Heart left ventricle (tissue), 13 donors: ENCODE measurements around the gene FAM53B.

Source experiments
- POLR2A ChIP-seq, 2 donors: fragments of 450-650 bp; IDR thresholded peaks; one replicate each; pipeline ENCODE4 v1.6.1; 2017; ENCODE audit warnings: antibody characterized with exemption in 2 of 2, mild to moderate bottlenecking in 2 of 2, moderate library complexity in 2 of 2
- TF ChIP-seq, protein P1 (sequence below), 12 donors: fragments of 200-600 bp; sonication (generic) in 4 of 12; IDR thresholded peaks; one replicate each; pipeline versions ENCODE4 v1.5.0 to v1.8.0; 2018 to 2022; ENCODE audit warnings: antibody characterized with exemption in 12 of 12, mild to moderate bottlenecking in 5 of 12
- donor health status: ischemic (EF 13 %, LVEDD 7.1; RV severe dilation, severe dysfunction).
- donor health status: DM: no; HTN: yes; CAD: no.
- donor health status: DM: no; HTN: no; CAD: no.
- donor health status: ischemic (EF 25% LVEDD 6.9; RV normal size, moderate dysfunction).
- donor health status: ischemic (EF 25% LVEDD 5.7; RV mildly dilated, moderate dysfunction).
- donor health status: ischemic (EF 35%, LVEDD 5.7; RV mildly dilated, moderate dysfunction).
- donor health status: nonischemic (EF 11% LVEDD 7.7; RV severe dilation, severe dysfunction).
- donor health status: DM: yes; HTN: yes; CAD: no.
- donor health status: PGD.
- donor health status: ischemic (EF 29% LVEDD 5.4; RV normal size, mild dysfunction).
- donor health status: nonischemic (EF 23%, LVEDD 6.1; RV moderate dilation, normal function).

DNA sequence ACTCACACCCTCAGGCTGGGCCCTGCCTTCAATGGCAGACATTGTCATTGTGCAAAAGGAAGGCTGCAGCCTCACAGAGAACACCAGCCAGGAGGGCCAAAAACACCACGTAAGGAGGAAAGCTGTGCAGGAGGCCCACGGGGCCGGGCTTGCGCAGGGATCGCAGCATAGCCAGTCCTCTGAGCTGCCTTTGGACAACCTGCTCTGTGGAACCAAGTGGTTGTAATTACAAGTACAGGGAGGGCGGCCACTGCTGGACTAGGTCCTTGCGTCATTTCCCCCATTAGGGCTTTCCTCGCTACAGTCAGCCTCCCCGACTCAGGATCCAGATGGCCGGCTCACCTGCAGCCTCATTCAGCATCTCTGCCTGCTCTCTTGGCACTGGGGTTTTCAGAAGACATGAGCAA lies 66.9 kb downstream of the FAM53B start:
- TF ChIP-seq, protein P1, sequence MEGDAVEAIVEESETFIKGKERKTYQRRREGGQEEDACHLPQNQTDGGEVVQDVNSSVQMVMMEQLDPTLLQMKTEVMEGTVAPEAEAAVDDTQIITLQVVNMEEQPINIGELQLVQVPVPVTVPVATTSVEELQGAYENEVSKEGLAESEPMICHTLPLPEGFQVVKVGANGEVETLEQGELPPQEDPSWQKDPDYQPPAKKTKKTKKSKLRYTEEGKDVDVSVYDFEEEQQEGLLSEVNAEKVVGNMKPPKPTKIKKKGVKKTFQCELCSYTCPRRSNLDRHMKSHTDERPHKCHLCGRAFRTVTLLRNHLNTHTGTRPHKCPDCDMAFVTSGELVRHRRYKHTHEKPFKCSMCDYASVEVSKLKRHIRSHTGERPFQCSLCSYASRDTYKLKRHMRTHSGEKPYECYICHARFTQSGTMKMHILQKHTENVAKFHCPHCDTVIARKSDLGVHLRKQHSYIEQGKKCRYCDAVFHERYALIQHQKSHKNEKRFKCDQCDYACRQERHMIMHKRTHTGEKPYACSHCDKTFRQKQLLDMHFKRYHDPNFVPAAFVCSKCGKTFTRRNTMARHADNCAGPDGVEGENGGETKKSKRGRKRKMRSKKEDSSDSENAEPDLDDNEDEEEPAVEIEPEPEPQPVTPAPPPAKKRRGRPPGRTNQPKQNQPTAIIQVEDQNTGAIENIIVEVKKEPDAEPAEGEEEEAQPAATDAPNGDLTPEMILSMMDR (IDR thresholded peaks at IDR 0.05): no peak
- TF ChIP-seq POLR2A (IDR thresholded peaks at IDR 0.05): no peak
